Aorta (tissue), 5 donors: ENCODE measurements around the gene SYT11. TPM values are rescaled to one million over a fixed set of nuclear protein-coding genes. Genes with fewer than 3 reads are reported as not detected.
A peak's percentile ranks its signal among the peaks of the same experiment; 100 is the strongest.
"Not testable (repeated sequence)": the region's sequence is repeated elsewhere in the genome, so short reads cannot be mapped to it uniquely, and the experiment has no call there.

Experiments used
- ATAC-seq: fragments of 200-7000 bp; cut with Tn5 transposase; one replicate; pipeline ENCODE4 v1.9.1; 2022; ENCODE audit warnings: moderate library complexity; ENCODE audit not compliant: low FRiP score
- DNase-seq, 2 donors: peaks; one replicate each; pipeline ENCODE4 v3.0.0-alpha.2; 2020
- H3K27ac ChIP-seq, 2 donors: one replicate each; pipeline ENCODE4 v1.5.1; 2013; ENCODE audit warnings: low read length in 2 of 2, mild to moderate bottlenecking in 2 of 2, moderate library complexity in 2 of 2, control low read depth in 1 of 2, inconsistent platforms in 1 of 2, low read depth in 1 of 2
- H3K27me3 ChIP-seq, 2 donors: one replicate each; pipeline ENCODE4 v1.6.1; 2013; ENCODE audit warnings: control low read depth in 1 of 2, low read length in 1 of 2, mild to moderate bottlenecking in 1 of 2, moderate library complexity in 1 of 2; ENCODE audit not compliant: insufficient read depth in 2 of 2, control insufficient read depth in 1 of 2
- H3K36me3 ChIP-seq, 2 donors: one replicate each; pipeline ENCODE4 v1.6.1; 2013; ENCODE audit warnings: control low read depth in 1 of 2, low read length in 1 of 2, mild to moderate bottlenecking in 1 of 2; ENCODE audit not compliant: insufficient read depth in 2 of 2, control insufficient read depth in 1 of 2
- H3K4me1 ChIP-seq, 2 donors: one replicate each; pipeline ENCODE4 v1.6.1; 2013; ENCODE audit warnings: low read length in 2 of 2, control low read depth in 1 of 2, mild to moderate bottlenecking in 1 of 2, moderate library complexity in 1 of 2; ENCODE audit not compliant: insufficient read depth in 2 of 2, control insufficient read depth in 1 of 2
- H3K4me3 ChIP-seq, 2 donors: one replicate each; pipeline ENCODE4 v1.5.1; 2013; ENCODE audit warnings: low read length in 2 of 2, control low read depth in 1 of 2, mild to moderate bottlenecking in 1 of 2
- H3K9me3 ChIP-seq: one replicate; pipeline ENCODE4 v1.6.1; 2013; ENCODE audit warnings: mild to moderate bottlenecking, low read length; ENCODE audit not compliant: control insufficient read depth
- WGBS, 2 donors: extraction: QIAGEN DNeasy Blood & Tissue Kit; methylation state at CpG; one replicate each; pipeline ENCODE4 v1.1.7; 2013; 5-methylcytosine and 5-hydroxymethylcytosine counted together
- intact Hi-C, 2 donors: fragments of 100-400 bp; cut with DNase I; formaldehyde crosslinking; loops; one replicate each; pipeline versions ENCODE4 v1.14.2 to v1.15.0; 2022
- polyA plus RNA-seq, 2 donors: library from polyadenylated mRNA; stranded (reverse); fragments of 200-250 nt; gene quantifications; one replicate each; pipeline ENCODE4 v1.2.3, GENCODE V29; 2013
- total RNA-seq, 2 donors: library from RNA; stranded (reverse); fragmentation: NEBNext Ultra II Directional; extraction: Animal tissue kit (Norgen Biotek cat#: 25700); gene quantifications; one replicate each; pipeline ENCODE4 v1.2.1, GENCODE V29; 2021
- donor health status: healthy with polysubstance abuse.
- donor health status: Bipolar disorder and iron deficiency.
- donor health status: DM: no; HTN: no; CAD: no.
- donor health status: DM: no; HTN: no; CAD: no.
- donor health status: DM: yes; HTN: yes; CAD: no.

The SYT11 gene
- total and polyA plus RNA-seq, 4 donors, result 12.1 to 49.5 (median 33.2) TPM

DNA sequence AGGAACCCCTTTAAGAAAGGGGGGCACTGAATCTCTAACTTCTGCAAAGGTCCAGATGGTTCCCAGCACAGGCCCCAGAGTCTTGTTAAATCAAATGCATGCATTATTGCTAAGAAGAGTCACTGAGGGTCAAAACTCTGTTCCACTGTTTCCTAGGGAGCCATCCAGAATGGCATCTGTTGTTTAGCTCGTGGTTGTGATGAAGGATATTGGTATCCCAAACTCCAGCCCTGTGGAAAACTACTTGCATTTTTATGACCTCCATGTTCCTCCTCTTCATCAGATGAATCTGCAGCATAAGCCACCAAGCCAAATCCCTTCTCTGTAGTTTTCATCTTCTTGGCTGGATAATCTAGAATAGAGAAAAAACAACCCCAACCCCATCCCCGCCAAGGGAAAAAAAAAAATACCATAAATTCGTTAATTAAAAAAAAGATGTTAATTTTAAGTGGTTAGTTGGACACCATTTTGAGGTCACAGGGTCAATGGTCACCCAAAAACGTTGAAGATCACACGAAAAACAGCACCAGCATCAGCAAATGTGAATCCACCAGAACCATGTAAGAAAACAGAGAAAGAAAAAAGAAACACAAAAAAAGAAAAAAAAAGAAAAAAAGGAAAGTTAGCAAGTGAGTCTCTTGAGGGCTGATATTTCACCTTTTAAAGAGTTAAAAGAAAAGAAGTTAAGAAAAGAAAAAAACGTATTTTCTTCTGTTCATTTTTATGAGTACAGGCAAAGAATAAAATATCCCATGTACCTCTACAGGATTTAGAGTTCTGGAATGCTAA lies 54.8 kb downstream of the SYT11 start:
- H3K27me3 ChIP-seq, result no peaks in the 10 kb centered on the region
- intact Hi-C loops, result loop anchor here in 1 of 2 donors (5.0 kb wide), 1 partner anchor 52 kb away; no protein-coding TSS in a partner anchor
- H3K4me3 ChIP-seq, result no peak overlapping the region
- 66 to 68% methylated on average over 6 of the region's 6 CpGs for WGBS, 2 donors
- peaks cover 4 to 12% of the 10 kb centered on the region in 2 donors for H3K36me3 ChIP-seq
- no peak overlapping the region for H3K27ac ChIP-seq
- DNase-seq (no peak), ATAC-seq (no peak)
- H3K9me3 ChIP-seq, result no peaks in the 10 kb centered on the region
- no peaks in the 10 kb centered on the region for H3K4me1 ChIP-seq

DNA sequence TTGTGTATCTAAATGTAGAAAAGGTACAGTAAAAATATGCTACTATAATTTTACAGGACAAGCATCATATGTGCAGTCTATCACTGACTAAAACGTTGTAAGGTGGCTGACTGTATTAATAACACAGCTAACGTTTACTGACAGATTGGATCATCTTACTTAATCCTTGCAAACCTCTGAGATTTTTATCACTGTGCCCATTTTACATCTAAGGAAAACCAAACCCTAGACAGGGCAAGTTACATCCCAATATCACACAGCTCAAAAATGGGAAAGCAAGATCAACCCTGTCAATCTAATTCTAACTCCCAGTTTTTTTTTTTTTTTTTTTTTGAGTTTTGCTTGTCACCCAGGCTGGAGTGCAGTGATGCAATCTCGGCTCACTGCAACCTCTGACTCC lies 59.3 kb downstream of the SYT11 start:
- 59 to 60% methylated on average over 3 of the region's 3 CpGs for WGBS, 2 donors
- ATAC-seq (no peak), DNase-seq (no peak)
- H3K36me3 ChIP-seq, result peaks cover 11 to 21% of the 10 kb centered on the region in 2 donors
- no peak overlapping the region for H3K4me3 ChIP-seq
- H3K4me1 ChIP-seq, result no peaks in the 10 kb centered on the region
- H3K27ac ChIP-seq, result no peak overlapping the region
- no peaks in the 10 kb centered on the region for H3K9me3 ChIP-seq
- intact Hi-C loops, result no loop called here
- no peaks in the 10 kb centered on the region for H3K27me3 ChIP-seq

DNA sequence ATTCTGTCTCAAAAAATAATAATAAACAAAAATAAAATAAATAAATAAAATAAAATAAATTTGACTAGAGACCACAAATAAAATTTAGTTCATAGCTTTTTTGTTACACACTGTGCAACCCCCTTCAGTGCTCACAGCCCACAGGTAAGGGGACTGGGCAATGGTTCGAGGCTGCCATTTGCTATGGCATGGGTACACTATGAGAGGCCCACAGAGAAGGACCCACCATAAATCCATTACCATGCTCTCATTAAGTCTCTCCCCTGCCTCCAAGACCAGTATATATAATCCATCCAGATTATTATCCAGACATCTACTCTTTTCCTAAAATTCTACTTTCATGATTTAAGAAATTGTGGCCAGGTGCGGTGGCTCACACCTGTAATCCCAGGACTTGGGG lies 60.4 kb downstream of the SYT11 start:
- Histone ChIP-seq H3K4me3 (no peak overlapping the region), H3K4me1 (no peaks in the 10 kb centered on the region), H3K36me3 (peaks cover 11 to 17% of the 10 kb centered on the region in 2 donors), H3K9me3 (no peaks in the 10 kb centered on the region), H3K27ac (no peak overlapping the region), H3K27me3 (no peaks in the 10 kb centered on the region)
- ATAC-seq (no peak), DNase-seq (no peak)
- intact Hi-C loops, result loop anchor here in 1 of 2 donors (10.0 kb wide), 1 partner anchor 145 kb away; no protein-coding TSS in a partner anchor
- WGBS, 2 donors, result 95 to 96% methylated on average over 2 of the region's 2 CpGs

DNA sequence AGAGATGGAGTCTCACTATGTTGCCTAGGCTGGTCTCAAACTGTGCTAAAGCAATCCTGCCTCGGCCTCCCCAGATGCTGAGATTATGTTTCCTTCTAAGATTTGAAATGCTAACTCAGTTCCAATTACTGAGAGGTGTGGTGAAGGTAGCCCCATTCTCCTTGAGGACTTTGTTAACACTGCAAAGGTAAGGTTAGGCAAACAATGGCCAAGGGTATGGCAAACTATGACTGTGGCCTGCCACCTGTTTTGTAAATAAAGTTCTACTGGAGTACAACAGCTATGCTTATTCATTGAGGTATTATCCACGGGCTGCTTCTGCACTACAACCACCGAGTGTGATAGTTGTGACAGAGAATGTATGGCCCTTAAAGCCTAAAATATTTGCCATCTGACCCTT lies 61.4 kb downstream of the SYT11 start:
- Histone ChIP-seq H3K27ac (no peak overlapping the region), H3K9me3 (no peaks in the 10 kb centered on the region), H3K4me1 (no peaks in the 10 kb centered on the region), H3K4me3 (no peak overlapping the region), H3K36me3 (peaks cover 12 to 17% of the 10 kb centered on the region in 2 donors), H3K27me3 (no peaks in the 10 kb centered on the region)
- ATAC-seq (no peak), DNase-seq (no peak)
- intact Hi-C loops, result loop anchor here in 1 of 2 donors (10.0 kb wide), 1 partner anchor 146 kb away; no protein-coding TSS in a partner anchor
- WGBS, 2 donors, result 87 to 92% methylated on average over 3 of the region's 3 CpGs

DNA sequence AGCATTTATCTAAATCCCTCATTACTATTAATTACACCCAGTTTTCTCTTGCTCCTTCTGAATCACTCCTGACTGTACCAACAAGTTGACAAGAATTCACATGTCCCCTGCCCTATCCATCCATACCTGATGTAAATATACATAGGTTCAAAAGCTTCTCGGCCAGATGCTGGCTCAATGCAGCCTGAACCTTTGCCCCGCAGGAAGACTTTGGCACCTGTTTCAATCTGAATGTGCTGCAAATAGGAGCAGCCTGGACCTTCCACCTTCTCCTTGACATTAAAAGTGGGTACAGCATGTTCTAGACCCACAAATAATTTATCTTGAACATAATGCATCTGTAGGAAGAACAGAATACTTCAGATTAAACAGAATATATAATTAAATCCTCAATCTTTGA lies 66.1 kb downstream of the SYT11 start:
- H3K4me1 ChIP-seq, result no peaks in the 10 kb centered on the region
- DNase-seq, result no peak
- H3K4me3 ChIP-seq, result no peak overlapping the region
- no peak for ATAC-seq
- H3K9me3 ChIP-seq, result no peaks in the 10 kb centered on the region
- H3K36me3 ChIP-seq, result peaks cover 8 to 16% of the 10 kb centered on the region in 2 donors
- H3K27ac ChIP-seq, result no peak overlapping the region
- H3K27me3 ChIP-seq, result no peaks in the 10 kb centered on the region
- intact Hi-C loops, result loop anchor here in 1 of 2 donors (10.0 kb wide), 1 partner anchor 151 kb away; no protein-coding TSS in a partner anchor
- WGBS, 2 donors, result 91 to 95% methylated on average over 2 of the region's 2 CpGs

DNA sequence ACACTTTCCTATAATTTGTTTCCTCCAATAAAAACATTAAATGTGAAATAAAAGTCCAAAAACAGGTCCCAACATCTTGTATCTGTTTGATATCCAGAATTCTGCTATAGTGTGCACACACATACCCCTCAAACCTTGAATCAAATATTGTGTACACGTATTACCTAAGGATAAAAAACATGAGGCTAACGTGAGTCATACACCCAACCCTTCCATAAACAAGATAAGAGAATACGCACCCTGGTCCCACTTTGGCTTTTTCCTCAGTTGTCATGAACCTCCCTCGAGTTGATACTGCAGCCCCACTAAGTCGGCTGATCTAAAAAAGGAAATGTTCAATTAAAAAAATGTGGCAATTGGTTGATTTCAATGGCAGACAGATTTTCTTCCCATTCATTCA lies 69.7 kb downstream of the SYT11 start:
- intact Hi-C loops, result loop anchor here in 1 of 2 donors (10.0 kb wide), 1 partner anchor 154 kb away; no protein-coding TSS in a partner anchor
- H3K27me3 ChIP-seq, result no peaks in the 10 kb centered on the region
- H3K4me3 ChIP-seq, result no peak overlapping the region
- H3K9me3 ChIP-seq, result no peaks in the 10 kb centered on the region
- 27 to 29% methylated on average over 5 of the region's 5 CpGs for WGBS, 2 donors
- no peak for ATAC-seq
- no peak for DNase-seq
- H3K27ac ChIP-seq, result no peak overlapping the region
- peaks cover 0 to 11% of the 10 kb centered on the region in 2 donors for H3K36me3 ChIP-seq
- H3K4me1 ChIP-seq, result no peaks in the 10 kb centered on the region

DNA sequence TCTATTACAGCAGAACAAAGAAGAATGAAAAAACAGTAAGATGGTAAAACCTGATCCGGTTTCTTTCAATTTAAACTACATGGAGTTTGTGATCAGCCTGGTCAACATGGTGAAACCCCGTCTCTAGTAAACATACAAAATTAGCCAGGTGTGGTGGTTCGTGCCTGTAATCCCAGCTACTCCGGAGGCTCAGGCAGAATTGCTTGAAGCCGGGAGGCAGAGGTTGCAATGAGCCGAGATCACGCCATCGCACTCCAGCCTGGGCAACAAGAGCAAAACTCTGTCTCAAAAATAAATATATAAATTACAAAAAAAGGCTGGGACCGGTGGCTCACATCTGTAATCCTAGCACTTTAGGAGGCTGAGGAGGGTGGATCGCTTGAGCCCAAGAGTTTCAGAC lies 71.4 kb downstream of the SYT11 start:
- not testable (repeated sequence) for H3K36me3 ChIP-seq
- Histone ChIP-seq H3K27ac (peak overlapping the region in 1 of 2 donors; percentile 17), H3K4me3 (peak overlapping the region in 1 of 2 donors; percentile 18)

DNA sequence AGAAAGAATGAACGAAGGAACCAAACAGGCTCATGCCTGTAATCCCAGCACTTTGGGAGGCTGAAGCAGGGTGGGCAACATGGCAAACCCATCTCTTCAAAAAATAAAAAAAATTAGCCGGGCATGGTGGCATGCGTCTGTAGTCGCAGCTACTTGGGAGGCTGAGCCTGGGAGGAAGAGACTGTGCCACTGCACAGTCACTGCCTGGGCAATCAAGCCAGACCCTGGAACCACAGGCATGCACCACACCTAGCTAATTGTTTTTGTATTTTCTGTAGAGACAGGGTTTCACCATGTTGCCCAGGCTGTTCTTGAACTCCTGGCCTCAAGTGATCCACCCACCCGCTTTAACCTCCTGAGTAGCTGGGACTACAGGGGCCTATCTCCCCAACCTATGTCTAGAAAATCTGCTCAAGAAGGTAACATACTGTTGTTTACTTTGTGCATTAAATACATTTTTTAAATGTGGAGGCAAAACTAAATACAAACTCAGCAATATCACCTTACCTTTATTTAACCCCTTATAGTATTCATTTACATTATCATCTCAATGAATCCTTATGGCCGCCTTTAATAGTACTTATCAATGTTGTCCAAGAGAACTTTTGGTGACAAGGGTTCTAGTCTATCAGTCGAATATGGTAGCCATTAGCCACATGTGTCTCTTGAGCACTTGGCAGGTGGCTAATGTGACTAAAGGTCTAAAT lies 72.1 kb downstream of the SYT11 start:
- DNase-seq (no peak), ATAC-seq (no peak)
- H3K27me3 ChIP-seq, result no peaks in the 10 kb centered on the region
- H3K4me1 ChIP-seq, result no peaks in the 10 kb centered on the region
- peak overlapping the region in 1 of 2 donors; percentile 17 for H3K27ac ChIP-seq
- H3K4me3 ChIP-seq, result no peak overlapping the region
- H3K36me3 ChIP-seq, result peaks cover 0 to 5% of the 10 kb centered on the region in 2 donors
- intact Hi-C loops, result loop anchor here in 1 of 2 donors (5.0 kb wide), 1 partner anchor 74 kb away; the partner anchor contains the start of genes GON4L and SYT11
- 51 to 55% methylated on average over 7 of the region's 7 CpGs for WGBS, 2 donors
- no peaks in the 10 kb centered on the region for H3K9me3 ChIP-seq

More for the DNA sequence above, 71.4 kb downstream of the SYT11 start:
- H3K27me3 ChIP-seq, H3K9me3 ChIP-seq, DNase-seq, ATAC-seq, H3K4me1 ChIP-seq: not testable (repeated sequence)
- WGBS, 2 donors, result 35 to 40% methylated on average over 10 of the region's 10 CpGs
- intact Hi-C loops, result loop anchor here in 1 of 2 donors (5.0 kb wide), 1 partner anchor 73 kb away; the partner anchor contains the start of genes GON4L and SYT11
